HL-60 (cell line): ENCODE results near the gene RNU5D-1.

Experiments used
- DNase-seq, 2 experiments: peaks; one replicate each; pipeline ENCODE4 v3.0.0-alpha.2; 2010 to 2020; ENCODE audit warnings: low read depth in 1 of 2, low spot score in 1 of 2
- H3K27ac ChIP-seq: fragments of 250-450 bp; sonication (Bioruptor Pico); replicated peaks from 2 replicates; pipeline ENCODE4 v1.5.1; 2020; ENCODE audit warnings: mild to moderate bottlenecking, moderate library complexity
- H3K27me3 ChIP-seq: fragments of 250-450 bp; sonication (Bioruptor Pico); 2 replicates; pipeline ENCODE4 v1.5.1; 2021; ENCODE audit warnings: mild to moderate bottlenecking, moderate library complexity; ENCODE audit not compliant: insufficient read depth, poor library complexity, severe bottlenecking
- H3K4me3 ChIP-seq: replicated peaks from 2 replicates; pipeline ENCODE4 v1.5.1; 2011; ENCODE audit warnings: mild to moderate bottlenecking, control low read depth, low read length; ENCODE audit not compliant: insufficient read depth
- GABPA ChIP-seq: IDR thresholded peaks from 2 replicates; pipeline ENCODE4 v1.6.1; 2012; ENCODE audit warnings: low read depth
- POLR2AphosphoS5 ChIP-seq: IDR thresholded peaks from 2 replicates; pipeline ENCODE4 v1.6.1; 2012; ENCODE audit warnings: low read depth
- SPI1 ChIP-seq: IDR thresholded peaks from 2 replicates; pipeline ENCODE4 v1.6.1; 2012; ENCODE audit warnings: low read depth, mild to moderate bottlenecking, borderline replicate concordance
- TF ChIP-seq, protein P1 (sequence below): IDR thresholded peaks from 2 replicates; pipeline ENCODE4 v1.6.1; 2012; ENCODE audit warnings: low read depth; ENCODE audit not compliant: insufficient replicate concordance
- TF ChIP-seq, protein P2 (sequence below): IDR thresholded peaks from one replicate; pipeline ENCODE4 v1.5.1; 2011; ENCODE audit warnings: low read length, control low read depth, inconsistent platforms; ENCODE audit not compliant: insufficient read depth

RNU5D-1 gene

DNA sequence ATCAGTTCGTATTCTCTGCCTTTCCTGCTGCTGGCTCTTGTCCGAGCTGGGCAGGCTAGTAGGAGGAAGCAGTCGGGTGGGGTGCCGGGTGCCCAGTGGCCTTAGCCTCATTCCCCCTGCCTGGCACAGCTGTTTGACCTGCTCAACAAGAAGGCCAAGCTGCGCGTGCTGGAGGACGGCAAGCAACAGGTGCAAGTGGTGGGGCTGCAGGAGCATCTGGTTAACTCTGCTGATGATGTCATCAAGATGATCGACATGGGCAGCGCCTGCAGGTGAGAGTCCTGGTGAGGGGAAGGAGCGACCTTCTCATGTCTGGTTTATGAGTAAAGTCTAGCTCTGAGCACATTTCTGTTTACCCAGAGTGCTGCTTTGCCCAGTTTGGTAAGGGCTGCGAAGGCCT lies 28.1 kb upstream of the RNU5D-1 start:
- no peak for DNase-seq
- H3K27ac ChIP-seq = no peak overlapping the region
- H3K27me3 ChIP-seq = no peaks in the 10 kb centered on the region
- TF ChIP-seq, protein P1, sequence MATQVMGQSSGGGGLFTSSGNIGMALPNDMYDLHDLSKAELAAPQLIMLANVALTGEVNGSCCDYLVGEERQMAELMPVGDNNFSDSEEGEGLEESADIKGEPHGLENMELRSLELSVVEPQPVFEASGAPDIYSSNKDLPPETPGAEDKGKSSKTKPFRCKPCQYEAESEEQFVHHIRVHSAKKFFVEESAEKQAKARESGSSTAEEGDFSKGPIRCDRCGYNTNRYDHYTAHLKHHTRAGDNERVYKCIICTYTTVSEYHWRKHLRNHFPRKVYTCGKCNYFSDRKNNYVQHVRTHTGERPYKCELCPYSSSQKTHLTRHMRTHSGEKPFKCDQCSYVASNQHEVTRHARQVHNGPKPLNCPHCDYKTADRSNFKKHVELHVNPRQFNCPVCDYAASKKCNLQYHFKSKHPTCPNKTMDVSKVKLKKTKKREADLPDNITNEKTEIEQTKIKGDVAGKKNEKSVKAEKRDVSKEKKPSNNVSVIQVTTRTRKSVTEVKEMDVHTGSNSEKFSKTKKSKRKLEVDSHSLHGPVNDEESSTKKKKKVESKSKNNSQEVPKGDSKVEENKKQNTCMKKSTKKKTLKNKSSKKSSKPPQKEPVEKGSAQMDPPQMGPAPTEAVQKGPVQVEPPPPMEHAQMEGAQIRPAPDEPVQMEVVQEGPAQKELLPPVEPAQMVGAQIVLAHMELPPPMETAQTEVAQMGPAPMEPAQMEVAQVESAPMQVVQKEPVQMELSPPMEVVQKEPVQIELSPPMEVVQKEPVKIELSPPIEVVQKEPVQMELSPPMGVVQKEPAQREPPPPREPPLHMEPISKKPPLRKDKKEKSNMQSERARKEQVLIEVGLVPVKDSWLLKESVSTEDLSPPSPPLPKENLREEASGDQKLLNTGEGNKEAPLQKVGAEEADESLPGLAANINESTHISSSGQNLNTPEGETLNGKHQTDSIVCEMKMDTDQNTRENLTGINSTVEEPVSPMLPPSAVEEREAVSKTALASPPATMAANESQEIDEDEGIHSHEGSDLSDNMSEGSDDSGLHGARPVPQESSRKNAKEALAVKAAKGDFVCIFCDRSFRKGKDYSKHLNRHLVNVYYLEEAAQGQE = no peak
- TF ChIP-seq, protein P2, sequence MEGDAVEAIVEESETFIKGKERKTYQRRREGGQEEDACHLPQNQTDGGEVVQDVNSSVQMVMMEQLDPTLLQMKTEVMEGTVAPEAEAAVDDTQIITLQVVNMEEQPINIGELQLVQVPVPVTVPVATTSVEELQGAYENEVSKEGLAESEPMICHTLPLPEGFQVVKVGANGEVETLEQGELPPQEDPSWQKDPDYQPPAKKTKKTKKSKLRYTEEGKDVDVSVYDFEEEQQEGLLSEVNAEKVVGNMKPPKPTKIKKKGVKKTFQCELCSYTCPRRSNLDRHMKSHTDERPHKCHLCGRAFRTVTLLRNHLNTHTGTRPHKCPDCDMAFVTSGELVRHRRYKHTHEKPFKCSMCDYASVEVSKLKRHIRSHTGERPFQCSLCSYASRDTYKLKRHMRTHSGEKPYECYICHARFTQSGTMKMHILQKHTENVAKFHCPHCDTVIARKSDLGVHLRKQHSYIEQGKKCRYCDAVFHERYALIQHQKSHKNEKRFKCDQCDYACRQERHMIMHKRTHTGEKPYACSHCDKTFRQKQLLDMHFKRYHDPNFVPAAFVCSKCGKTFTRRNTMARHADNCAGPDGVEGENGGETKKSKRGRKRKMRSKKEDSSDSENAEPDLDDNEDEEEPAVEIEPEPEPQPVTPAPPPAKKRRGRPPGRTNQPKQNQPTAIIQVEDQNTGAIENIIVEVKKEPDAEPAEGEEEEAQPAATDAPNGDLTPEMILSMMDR = no peak
- TF ChIP-seq SPI1 (no peak), GABPA (no peak), POLR2AphosphoS5 (no peak; the same call in 1 of the 2 replicates)
- H3K4me3 ChIP-seq = no peak overlapping the region

DNA sequence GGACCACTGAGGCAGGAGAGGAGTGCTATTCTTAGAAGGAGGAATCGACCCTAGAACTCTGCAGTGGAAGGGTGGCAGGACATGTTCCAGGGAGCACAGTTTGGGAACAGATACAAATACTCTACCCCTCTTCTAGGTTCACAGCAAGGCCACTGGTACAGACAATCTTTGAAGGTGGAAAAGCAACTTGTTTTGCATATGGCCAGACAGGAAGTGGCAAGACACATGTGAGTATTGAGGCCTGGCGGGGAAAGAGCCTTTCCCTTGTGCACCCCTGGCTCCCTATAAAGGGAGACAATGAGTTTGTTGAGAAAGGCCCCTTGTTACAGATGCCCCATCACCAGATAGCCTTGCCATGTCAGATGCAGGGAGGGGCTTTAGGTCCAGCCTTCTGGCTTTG lies 26.4 kb upstream of the RNU5D-1 start:
- no peak for DNase-seq
- Histone ChIP-seq H3K27ac (no peak overlapping the region), H3K27me3 (no peaks in the 10 kb centered on the region), H3K4me3 (no peak overlapping the region)
- TF ChIP-seq SPI1 (no peak), GABPA (no peak), POLR2AphosphoS5 (no peak)
- TF ChIP-seq, protein P1 = no peak
- TF ChIP-seq, protein P2 = no peak

DNA sequence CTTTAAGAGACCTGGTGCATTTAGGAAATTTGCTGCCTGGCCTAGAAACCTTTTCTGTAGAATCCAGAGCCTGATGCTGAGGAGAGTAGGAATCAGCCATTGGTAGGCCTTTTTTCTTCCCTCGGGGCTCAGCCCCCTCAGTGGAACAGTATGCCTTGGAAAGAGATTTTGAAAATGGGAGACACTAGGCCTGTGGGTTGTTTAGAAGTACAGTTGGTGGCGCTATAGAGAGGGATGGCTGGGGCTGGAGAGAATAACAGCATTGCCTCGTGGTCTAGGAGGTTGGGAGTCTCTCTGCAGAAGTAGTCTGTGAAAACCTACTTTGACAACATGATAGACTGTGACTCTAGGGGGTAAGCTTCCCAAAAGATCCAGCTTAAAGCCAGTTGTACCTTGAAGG lies 16.9 kb upstream of the RNU5D-1 start:
- no peak for DNase-seq
- Histone ChIP-seq H3K27me3 (no peaks in the 10 kb centered on the region), H3K4me3 (no peak overlapping the region), H3K27ac (no peak overlapping the region)
- TF ChIP-seq GABPA (no peak), SPI1 (no peak), POLR2AphosphoS5 (no peak)
- TF ChIP-seq, protein P2 = no peak
- TF ChIP-seq, protein P1 = no peak
